HCT116 (cell line): ENCODE results near the gene DNAJC3. TPM values are rescaled to one million over a fixed set of nuclear protein-coding genes. Genes with fewer than 3 reads are reported as not detected.

ENCODE experiments used
- ATAC-seq: fragments of 200-7000 bp; cut with Tn5 transposase; 2 replicates; pipeline ENCODE4 v1.9.1; 2020; ENCODE audit warnings: mild to moderate bottlenecking, moderate library complexity
- BruUV-seq: library from RNA; stranded (reverse); fragments of 400-500 nt; replicated peaks from 2 replicates; lab custom pipeline; 2021; lab: Mats Ljungman, UMichigan
- CTCF ChIA-PET: fragments of 300-600 bp; sonication (Branson Sonifier 250); formaldehyde crosslinking; loops from one replicate; lab custom pipeline; 2021; ENCODE audit warnings: antibody characterized with exemption; lab: Charles Lee
- POLR2A ChIA-PET: fragments of 300-600, 350-600 bp; sonication (Branson Sonifier 250); formaldehyde crosslinking; loops from one replicate; lab custom pipeline; 2021; ENCODE audit warnings: antibody characterized with exemption; lab: Charles Lee
- RAD21 ChIA-PET, 2 experiments: fragments of 300-600 bp; sonication (Branson Sonifier 250); formaldehyde crosslinking; loops; one replicate each; lab custom pipeline; 2023; ENCODE audit warnings: low total read pairs in 2 of 2; ENCODE audit not compliant: uncharacterized antibody in 2 of 2, unreplicated experiment in 2 of 2, low non-redundant PET in 1 of 2; lab: Charles Lee
- DNase-seq: peaks from one replicate; pipeline ENCODE4 v3.0.0-alpha.2; 2010; ENCODE audit warnings: low read depth, low spot score
- H2AFZ ChIP-seq: fragments of 200-600 bp; shearing (Covaris generic), sonication (generic); 2 replicates; pipeline ENCODE4 v1.6.1; 2017; ENCODE audit warnings: low read depth, mixed run types, mixed read lengths, antibody characterized with exemption, low read length; ENCODE audit not compliant: poor library complexity, severe bottlenecking
- H3K27ac ChIP-seq: 2 replicates; pipeline ENCODE4 v1.5.1; 2012; ENCODE audit warnings: low read depth, low read length
- H3K27me3 ChIP-seq: fragments of 200-600 bp; sonication (generic); 2 replicates; pipeline ENCODE4 v1.6.1; 2016; ENCODE audit warnings: mixed run types, low read length, mixed read lengths; ENCODE audit not compliant: insufficient read depth
- H3K36me3 ChIP-seq, 2 experiments: fragments of 200-500 bp in 1 of 2; fragments of 200-600 bp in 1 of 2; sonication (Bioruptor generic) in 1 of 2; sonication (generic) in 1 of 2; 2 replicates each; pipeline versions ENCODE4 v1.5.1 to v1.6.1; 2014 to 2016; ENCODE audit warnings: low read length in 2 of 2, inconsistent platforms in 1 of 2, mixed read lengths in 1 of 2, mixed run types in 1 of 2; ENCODE audit not compliant: insufficient read depth in 2 of 2, control insufficient read depth in 1 of 2
- H3K4me1 ChIP-seq, 2 experiments: fragments of 200-600 bp in 1 of 2; sonication (generic) in 1 of 2; 2 replicates each; pipeline versions ENCODE4 v1.5.1 to v1.6.1; 2012 to 2017; ENCODE audit warnings: low read length in 2 of 2, inconsistent platforms in 1 of 2, mild to moderate bottlenecking in 1 of 2, mixed read lengths in 1 of 2, mixed run types in 1 of 2, moderate library complexity in 1 of 2; ENCODE audit not compliant: insufficient read depth in 2 of 2, control insufficient read depth in 1 of 2
- H3K4me2 ChIP-seq: fragments of 200-600 bp; sonication (generic); 2 replicates; pipeline ENCODE4 v1.6.1; 2017; ENCODE audit warnings: mixed run types, low read length, mixed read lengths
- H3K4me3 ChIP-seq, 2 experiments: fragments of 200-600 bp in 1 of 2; sonication (generic) in 1 of 2; replicated peaks in 1 of 2; 2 replicates each; pipeline ENCODE4 v1.5.1; 2011 to 2016; ENCODE audit warnings: low read length in 2 of 2, control low read depth in 1 of 2, low read depth in 1 of 2, mild to moderate bottlenecking in 1 of 2, mixed read lengths in 1 of 2, mixed run types in 1 of 2
- H3K79me2 ChIP-seq: fragments of 200-600 bp; sonication (generic); 2 replicates; pipeline ENCODE4 v1.6.1; 2017; ENCODE audit warnings: mild to moderate bottlenecking, mixed run types, low read length, moderate library complexity, mixed read lengths; ENCODE audit not compliant: insufficient read depth
- H3K9ac ChIP-seq: fragments of 200-600 bp; sonication (generic); 2 replicates; pipeline ENCODE4 v1.6.1; 2016; ENCODE audit warnings: low read length, mixed read lengths
- H3K9me2 ChIP-seq: fragments of 200-600 bp; sonication (generic), shearing (Covaris generic); 2 replicates; pipeline ENCODE4 v1.6.1; 2017; ENCODE audit warnings: mixed run types, mild to moderate bottlenecking, moderate library complexity; ENCODE audit not compliant: insufficient read depth
- H3K9me3 ChIP-seq, 2 experiments: fragments of 200-500 bp in 1 of 2; fragments of 200-600 bp in 1 of 2; sonication (Bioruptor generic) in 1 of 2; sonication (generic) in 1 of 2; 2 replicates each; pipeline ENCODE4 v1.6.1; 2014 to 2017; ENCODE audit warnings: low read length in 2 of 2, mixed read lengths in 2 of 2, inconsistent platforms in 1 of 2, low read depth in 1 of 2, mild to moderate bottlenecking in 1 of 2, mixed run types in 1 of 2, moderate library complexity in 1 of 2; ENCODE audit not compliant: control insufficient read depth in 1 of 2, insufficient read depth in 1 of 2
- H4K20me1 ChIP-seq: fragments of 200-600 bp; sonication (generic), shearing (Covaris generic); 2 replicates; pipeline ENCODE4 v1.6.1; 2017; ENCODE audit warnings: mixed run types, mild to moderate bottlenecking, moderate library complexity; ENCODE audit not compliant: insufficient read depth
- CBX3 ChIP-seq: IDR thresholded peaks from 2 replicates; pipeline ENCODE4 v1.6.1; 2012; ENCODE audit warnings: low read depth
- CEBPB ChIP-seq: IDR thresholded peaks from 2 replicates; pipeline ENCODE4 v1.6.1; 2012; ENCODE audit warnings: low read depth
- JUND ChIP-seq: IDR thresholded peaks from 2 replicates; pipeline ENCODE4 v1.6.1; 2012
- ZBTB33 ChIP-seq: IDR thresholded peaks from 2 replicates; pipeline ENCODE4 v1.6.1; 2011; ENCODE audit warnings: mild to moderate bottlenecking, low read length, moderate library complexity; ENCODE audit not compliant: insufficient replicate concordance; ENCODE audit errors: extremely low read depth
- intact Hi-C: fragments of 100-400 bp; cut with micrococcal nuclease; formaldehyde crosslinking; loops from 2 replicates; pipeline ENCODE4 v1.10.0; 2022
- total RNA-seq: library from RNA; stranded (reverse); gene quantifications from one replicate; pipeline ENCODE4 v1.2.1, GENCODE V29; 2021; ENCODE audit not compliant: unreplicated experiment

Gene DNAJC3
- total RNA-seq, 1 experiment from 2014 or later = 28.5 TPM

GRCh38 chr13:95676105-95676761 is 706 bp upstream of the DNAJC3 start:
- Histone ChIP-seq H3K4me2 (peak overlapping the region; percentile 79), H3K27ac (peak overlapping the region; percentile 86), H3K9me3 (no peaks in the 10 kb centered on the region), H3K9me2 (no peaks in the 10 kb centered on the region), H3K79me2 (peaks cover 39% of the 10 kb centered on the region), H4K20me1 (no peaks in the 10 kb centered on the region; the same call in 1 of the 2 replicates), H3K36me3 (no peaks in the 10 kb centered on the region), H3K4me1 (peaks cover 0 to 16% of the 10 kb centered on the region in 2 experiments; a peak in 2 of 4 replicates), H3K4me3 (peak overlapping the region; percentile 71 to 84), H3K27me3 (no peaks in the 10 kb centered on the region), H3K9ac (peak overlapping the region; percentile 81), H2AFZ (peak overlapping the region; percentile 71)
- peak; percentile 33 for ATAC-seq
- peak; percentile 22 for DNase-seq
- intact Hi-C loops = no loop called here
- TF ChIP-seq JUND (no peak), CEBPB (0 out of 2 replicates have a peak, but pooled peaks have one; percentile 19), ZBTB33 (no peak), CBX3 (0 out of 2 replicates have a peak, but pooled peaks have one; percentile 37)
- BruUV-seq = TSS peak; percentile 72
- ChIA-PET CTCF (interaction anchor here (0.8 to 1.3 kb wide), 3 partner anchors 14 to 52 kb away, joined by 4 to 8 read pairs (median 4); no protein-coding TSS in a partner anchor), RAD21 (interaction anchor here in 1 of 2 experiments (0.9 kb wide), 1 partner anchor 15 kb away, joined by 3 read pairs; no protein-coding TSS in a partner anchor), POLR2A (interaction anchor here (0.6 to 1.2 kb wide), 6 partner anchors 9 to 404 kb away, joined by 3 to 4 read pairs (median 3); partner anchors contain the start of gene UGGT2)
